ENCODE measurements around the gene RAB4A.
"Not testable (repeated sequence)": the region's sequence is repeated elsewhere in the genome, so short reads cannot be mapped to it uniquely, and the experiment has no call there.

RAB4A gene

GRCh38 chr1:229273507-229274232, 2.8 kb downstream of the RAB4A start:
- no peak for DNase-seq

GRCh38 chr1:229275005-229275404, 4.1 kb downstream of the RAB4A start:
- no peak for DNase-seq

- no peak for DNase-seq
Observed at GRCh38 chr1:229278120-229278741, 7.3 kb downstream of the RAB4A start.

GRCh38 chr1:229279242-229279641, 8.3 kb downstream of the RAB4A start:
- no peak for DNase-seq

GRCh38 chr1:229280037-229280828, 9.3 kb downstream of the RAB4A start:
- DNase-seq: no peak

GRCh38 chr1:229280921-229281320, 10.0 kb downstream of the RAB4A start:
- DNase-seq: no peak

GRCh38 chr1:229281339-229281926, 10.5 kb downstream of the RAB4A start:
- DNase-seq: no peak

- no peak for DNase-seq
Observed at GRCh38 chr1:229282295-229282823, 11.4 kb downstream of the RAB4A start.

GRCh38 chr1:229283183-229283611, 12.3 kb downstream of the RAB4A start:
- no peak for DNase-seq

GRCh38 chr1:229284887-229285286, 14.0 kb downstream of the RAB4A start:
- DNase-seq: no peak

- DNase-seq: no peak
Observed at GRCh38 chr1:229285440-229285839, 14.5 kb downstream of the RAB4A start.

GRCh38 chr1:229286099-229286766, 15.3 kb downstream of the RAB4A start:
- DNase-seq: no peak

- DNase-seq: no peak
Observed at GRCh38 chr1:229287267-229287666, 16.4 kb downstream of the RAB4A start.

- no peak for DNase-seq
Observed at GRCh38 chr1:229288516-229288915, 17.6 kb downstream of the RAB4A start.

- not testable (repeated sequence) for DNase-seq
Observed at GRCh38 chr1:229291686-229292085, 20.8 kb downstream of the RAB4A start.

- DNase-seq: no peak
Observed at GRCh38 chr1:229293528-229294204, 22.8 kb downstream of the RAB4A start.

- no peak for DNase-seq
Observed at GRCh38 chr1:229295745-229296144, 24.8 kb downstream of the RAB4A start.

GRCh38 chr1:229296541-229296941, 25.6 kb downstream of the RAB4A start:
- no peak for DNase-seq

- no peak for DNase-seq
Observed at GRCh38 chr1:229297746-229298145, 26.8 kb downstream of the RAB4A start.

GRCh38 chr1:229298420-229298819, 27.5 kb downstream of the RAB4A start:
- DNase-seq: no peak

- no peak for DNase-seq
Observed at GRCh38 chr1:229298887-229299503, 28.1 kb downstream of the RAB4A start.

All from NCI-H1694 treated with DMSO at 0.1 percent for 48 hours (cell line).